ENCODE measurements around the gene PLEKHH2.
"Not testable (repeated sequence)": the region's sequence is repeated elsewhere in the genome, so short reads cannot be mapped to it uniquely, and the experiment has no call there.

DNA sequence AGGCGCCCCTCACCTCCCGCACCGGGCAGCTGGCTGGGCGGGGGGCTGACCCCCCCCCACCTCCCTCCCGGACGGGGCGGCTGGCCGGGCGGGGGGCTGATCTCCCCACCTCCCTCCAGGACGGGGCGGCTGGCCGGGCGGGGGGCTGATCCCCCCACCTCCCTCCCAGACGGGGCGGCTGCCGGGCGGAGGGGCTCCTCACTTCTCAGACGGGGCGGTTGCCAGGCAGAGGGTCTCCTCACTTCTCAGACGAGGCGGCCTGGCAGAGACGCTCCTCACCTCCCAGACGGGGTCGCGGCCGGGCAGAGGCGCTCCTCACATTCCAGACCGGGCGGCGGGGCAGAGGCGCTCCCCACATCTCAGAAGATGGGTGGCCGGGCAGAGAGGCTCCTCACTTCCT is 40.7 kb downstream of the PLEKHH2 start:
- TF ChIP-seq, protein P1, sequence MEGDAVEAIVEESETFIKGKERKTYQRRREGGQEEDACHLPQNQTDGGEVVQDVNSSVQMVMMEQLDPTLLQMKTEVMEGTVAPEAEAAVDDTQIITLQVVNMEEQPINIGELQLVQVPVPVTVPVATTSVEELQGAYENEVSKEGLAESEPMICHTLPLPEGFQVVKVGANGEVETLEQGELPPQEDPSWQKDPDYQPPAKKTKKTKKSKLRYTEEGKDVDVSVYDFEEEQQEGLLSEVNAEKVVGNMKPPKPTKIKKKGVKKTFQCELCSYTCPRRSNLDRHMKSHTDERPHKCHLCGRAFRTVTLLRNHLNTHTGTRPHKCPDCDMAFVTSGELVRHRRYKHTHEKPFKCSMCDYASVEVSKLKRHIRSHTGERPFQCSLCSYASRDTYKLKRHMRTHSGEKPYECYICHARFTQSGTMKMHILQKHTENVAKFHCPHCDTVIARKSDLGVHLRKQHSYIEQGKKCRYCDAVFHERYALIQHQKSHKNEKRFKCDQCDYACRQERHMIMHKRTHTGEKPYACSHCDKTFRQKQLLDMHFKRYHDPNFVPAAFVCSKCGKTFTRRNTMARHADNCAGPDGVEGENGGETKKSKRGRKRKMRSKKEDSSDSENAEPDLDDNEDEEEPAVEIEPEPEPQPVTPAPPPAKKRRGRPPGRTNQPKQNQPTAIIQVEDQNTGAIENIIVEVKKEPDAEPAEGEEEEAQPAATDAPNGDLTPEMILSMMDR (IDR thresholded peaks at IDR 0.05), result not testable (repeated sequence)
- not testable (repeated sequence) for TF ChIP-seq POLR2A (IDR thresholded peaks at IDR 0.05)
